COLO668 (cell line): ENCODE results near the gene SPATA24.
"Not testable (repeated sequence)": the region's sequence is repeated elsewhere in the genome, so short reads cannot be mapped to it uniquely, and the experiment has no call there.

Experiments
- DNase-seq: peaks from one replicate; lab custom pipeline; 2025; ENCODE audit not compliant: unreplicated experiment; lab: John Stamatoyannopoulos, UW

The SPATA24 gene

DNA sequence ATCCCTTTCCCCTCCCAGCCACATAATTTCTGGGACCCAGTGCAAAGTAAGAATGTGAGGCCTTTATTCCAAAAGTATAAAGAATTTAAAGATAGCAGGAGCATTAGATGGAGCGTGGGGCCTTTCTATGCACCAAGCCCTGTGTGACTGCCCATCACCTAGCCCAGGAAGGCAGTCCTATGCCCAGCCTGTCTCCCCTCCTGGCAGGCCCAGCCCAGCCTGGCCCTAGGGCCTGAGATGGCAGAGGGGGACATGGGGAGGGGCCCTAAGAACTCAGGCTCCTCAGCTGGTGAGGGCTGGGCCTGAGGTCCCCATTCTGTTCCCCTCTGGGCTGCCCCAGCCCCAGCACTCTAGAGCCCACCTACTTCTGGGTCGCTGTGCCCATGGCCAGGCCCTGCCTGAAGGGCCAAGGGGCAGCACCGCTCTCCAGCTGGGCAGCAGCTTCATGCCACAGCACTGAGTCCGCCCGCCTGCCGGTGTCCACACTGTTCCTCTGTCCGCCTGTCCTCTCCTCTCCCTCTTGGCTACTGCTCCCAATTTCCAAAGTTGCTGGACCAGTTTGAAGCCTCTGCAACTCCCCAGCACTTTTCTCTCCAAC is 19.8 kb downstream of the SPATA24 start:
- no peak for DNase-seq

DNA sequence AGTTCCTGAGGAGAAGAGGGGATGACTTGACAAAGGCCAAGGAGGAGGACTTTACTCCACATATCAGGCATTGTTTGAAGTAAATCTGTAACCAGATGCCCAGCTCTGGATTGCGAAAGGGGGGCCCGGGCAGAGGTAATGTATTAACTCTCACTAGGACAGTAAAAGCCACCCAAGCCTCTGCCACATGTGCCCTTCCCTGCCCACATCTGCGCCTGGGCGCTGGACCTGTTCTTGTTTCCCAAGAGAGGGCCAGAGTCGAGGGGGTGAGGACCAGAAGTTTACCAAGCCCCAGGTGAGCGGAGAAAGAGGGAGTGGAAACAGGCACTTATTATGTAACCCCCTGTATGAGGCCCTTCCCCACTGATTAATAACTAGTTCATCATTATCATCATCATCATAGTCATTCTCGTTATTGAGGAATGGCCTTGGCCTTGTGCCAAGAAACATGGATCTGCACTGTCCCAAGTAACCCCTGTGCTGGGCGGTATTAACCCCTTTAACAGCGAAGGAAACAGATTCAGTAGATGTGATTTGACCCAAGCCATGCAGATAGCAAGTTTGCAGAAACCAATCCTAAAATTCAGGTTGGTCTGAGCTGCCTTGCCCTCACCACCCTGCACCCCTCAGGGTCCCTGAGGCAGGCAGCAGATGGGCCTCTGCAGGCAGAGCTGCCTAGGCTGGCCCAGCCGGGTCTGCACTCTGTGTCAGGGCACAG is 20.5 kb downstream of the SPATA24 start, which contains the start of gene SLC23A1:
Gene SLC23A1 (minus strand): TSS at position 23 of the 718 bp plus-strand sequence. CDS start 44 bp downstream, outside the sequence.
- no peak for DNase-seq

DNA sequence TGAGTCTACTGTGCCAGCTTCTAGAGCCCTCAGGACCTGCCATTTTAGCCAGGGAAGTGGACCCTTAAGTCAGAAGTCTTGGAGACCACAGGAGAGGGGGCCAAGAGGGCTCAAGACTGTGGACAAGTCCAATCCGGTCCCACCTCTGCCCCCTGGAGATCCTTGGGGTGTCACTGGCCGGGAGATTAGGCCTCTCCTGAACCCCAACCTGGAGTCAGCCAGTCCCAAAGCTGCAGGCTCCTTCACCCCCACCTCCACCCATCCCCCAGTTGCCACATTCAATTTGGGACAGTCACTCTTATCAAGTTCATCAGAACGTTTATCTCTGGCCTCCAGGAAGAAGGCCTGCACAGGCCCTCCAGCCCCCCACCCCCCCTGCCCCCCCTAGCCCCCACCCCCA is 21.1 kb downstream of the SPATA24 start:
- DNase-seq: no peak

DNA sequence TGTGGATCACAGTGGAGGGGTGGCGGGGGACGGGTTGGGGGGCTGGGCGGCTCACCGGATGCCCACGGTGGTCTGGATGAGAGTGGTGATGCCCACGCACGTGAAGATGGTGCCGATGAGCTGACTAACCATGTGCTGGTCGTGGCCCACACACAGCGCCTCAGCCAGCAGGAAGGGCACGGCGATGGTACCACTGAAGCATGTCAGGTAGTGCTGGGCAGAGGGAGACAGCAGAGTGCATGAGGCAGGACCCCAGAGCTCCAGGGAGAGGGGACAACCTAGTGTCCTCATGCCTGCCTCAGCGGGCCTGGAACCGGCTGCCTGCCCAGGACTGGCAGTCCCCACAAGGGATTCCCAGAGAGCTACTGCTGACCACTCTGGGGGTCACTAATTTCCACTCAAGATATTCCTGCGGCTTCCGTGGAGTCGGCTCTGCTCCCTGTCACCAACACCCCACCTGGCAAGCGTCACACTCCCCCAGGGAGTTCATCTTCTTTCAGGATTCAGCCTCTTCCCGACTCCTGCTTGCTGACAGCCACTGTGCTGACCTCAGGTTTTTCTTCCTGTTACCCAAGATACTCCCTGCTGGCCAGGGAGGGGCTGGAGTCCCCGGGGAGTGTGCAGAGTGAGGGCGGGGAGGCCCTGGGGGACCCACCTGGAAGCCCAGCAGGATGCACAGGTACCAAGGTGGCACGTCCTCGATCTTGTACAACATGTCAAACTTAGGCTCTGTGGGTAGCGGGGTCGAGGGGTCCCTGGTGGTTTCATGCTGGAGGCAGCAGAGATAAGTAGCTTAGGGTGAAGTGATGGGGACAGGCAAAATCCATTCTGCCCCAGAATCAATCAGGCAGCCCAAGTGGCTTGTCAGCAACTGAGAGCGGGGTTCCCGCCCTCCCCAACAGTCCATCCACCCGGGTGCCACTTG is 21.8 kb downstream of the SPATA24 start:
- DNase-seq: no peak

DNA sequence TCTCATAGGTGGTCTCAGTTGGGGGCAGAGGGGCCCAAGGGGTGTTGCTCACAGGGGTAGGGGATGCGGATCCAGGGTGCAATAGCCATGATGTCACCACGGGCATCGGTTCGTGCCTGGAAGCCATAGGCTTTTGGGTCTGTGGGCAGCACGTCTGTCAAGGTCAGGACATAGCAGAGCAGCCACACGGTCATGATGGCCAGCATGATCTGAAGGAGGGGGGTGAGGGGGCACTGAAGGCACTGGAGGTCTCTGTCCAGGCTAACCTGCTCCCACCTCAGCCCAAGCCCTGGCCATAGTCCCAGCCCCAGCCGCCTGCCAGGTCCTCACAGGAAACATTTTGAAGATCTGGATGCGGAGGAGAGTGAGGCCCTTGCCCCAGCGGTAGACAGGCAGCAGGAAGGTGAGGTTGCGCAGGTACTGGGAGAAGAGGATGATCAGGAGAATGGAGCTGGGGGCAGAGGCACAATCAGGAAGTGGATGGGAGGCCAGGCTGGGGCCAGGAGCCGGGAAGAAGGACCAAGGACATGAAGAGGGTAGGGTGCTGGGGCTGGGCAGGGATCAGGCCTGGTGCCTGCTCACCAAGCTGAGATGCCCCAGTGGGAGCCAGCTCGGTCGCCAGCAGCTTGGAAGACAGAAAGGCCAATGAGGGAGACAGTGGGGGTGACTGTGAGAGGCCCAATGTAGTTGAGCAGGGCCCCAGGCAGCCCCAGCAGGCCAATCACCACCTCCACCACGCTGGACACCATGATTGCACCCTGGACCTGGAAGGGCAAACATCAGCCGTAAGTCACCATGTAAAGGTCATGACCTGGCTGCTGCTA is 24.1 kb downstream of the SPATA24 start:
- no peak for DNase-seq

DNA sequence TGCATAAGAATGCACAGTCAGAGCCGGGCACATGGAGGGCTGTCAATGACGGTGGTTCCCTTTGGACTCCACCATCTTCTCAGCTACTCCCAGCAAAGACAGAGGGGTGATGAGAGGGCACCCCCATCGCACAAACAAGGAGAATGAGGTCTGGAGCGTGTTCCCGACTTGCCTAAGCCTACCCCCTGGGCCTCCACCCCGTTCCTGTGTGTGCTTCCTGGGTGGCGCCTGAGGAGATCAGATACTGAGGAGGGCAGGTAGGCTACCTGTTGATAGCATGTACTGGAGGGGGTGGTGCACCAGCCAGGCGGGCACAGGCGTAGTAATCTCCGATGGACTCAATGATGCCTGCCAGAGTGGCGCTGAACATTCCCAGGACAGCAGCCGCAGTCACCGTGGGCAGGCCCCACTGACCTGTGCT is 24.9 kb downstream of the SPATA24 start:
- DNase-seq: no peak

DNA sequence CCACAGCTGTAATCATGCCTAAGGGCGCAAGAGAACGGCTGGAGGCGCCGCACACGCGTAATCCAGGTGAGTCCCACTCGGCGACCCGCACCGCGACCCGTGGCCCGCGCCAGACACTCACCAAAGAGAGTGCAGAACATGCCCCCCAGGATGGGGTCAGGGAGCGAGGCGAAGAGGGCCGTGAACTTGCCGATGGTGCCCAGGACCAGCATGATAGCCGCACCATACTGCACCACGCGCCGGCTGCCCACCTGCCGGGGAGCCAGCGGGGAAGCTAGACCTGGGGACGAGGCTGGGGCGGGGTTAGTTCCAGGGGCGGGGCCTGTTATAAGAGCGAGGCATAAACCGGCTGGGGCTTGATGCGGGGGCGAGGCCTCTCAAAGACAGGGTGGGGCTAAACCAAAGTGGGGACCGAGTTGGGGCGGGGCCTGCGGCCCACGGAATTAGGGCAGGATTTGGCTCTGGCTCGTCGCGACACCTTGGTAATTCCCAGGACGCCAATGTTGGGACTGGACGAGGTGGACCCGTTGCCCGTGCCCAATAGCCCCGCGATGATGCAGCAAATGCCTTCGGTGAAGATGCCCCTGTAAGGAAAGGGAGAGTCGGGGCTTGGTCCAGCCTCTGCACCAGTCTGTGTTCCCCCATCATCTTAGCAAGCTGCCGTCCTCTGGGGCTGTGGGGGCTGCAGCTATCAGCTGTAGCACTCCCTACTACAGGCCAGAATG is 25.6 kb downstream of the SPATA24 start:
- DNase-seq: no peak

DNA sequence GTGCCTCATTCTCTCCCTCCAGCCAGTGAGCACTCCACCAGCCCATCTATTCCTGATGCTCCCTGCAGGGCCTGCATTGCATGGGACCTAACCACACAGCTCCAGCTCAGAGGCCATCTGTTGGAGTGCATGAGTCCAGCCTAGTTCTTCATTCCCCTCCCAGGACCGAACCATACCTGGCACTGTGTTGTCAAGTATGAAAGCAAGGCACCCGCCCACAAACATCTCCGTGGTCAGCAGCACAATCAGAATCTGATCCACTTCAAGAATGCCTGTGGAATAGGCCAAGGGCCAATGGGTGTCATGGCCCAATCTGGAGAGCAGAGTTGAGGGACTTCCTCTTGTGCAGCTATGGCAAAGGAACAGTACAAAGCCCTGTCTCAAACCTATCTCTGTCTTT is 26.7 kb downstream of the SPATA24 start:
- DNase-seq: no peak

DNA sequence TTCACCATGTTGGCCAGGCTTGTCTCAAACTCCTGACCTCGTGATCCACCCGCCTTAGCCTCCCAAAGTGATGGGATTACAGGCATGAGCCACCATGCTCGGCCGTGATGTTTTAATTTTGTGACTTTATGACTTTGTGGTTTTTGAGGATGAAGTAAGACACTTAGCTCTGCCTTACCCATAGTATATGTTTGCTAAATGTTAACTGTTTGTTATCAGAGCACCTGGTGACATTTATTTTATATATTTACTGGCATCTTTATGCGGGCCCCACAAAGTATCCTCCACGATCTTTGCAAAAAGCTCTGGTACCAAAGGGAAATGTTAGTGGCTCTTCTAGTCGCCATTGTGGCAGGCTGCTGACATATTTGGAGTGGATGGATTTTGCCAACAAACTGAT is 27.5 kb downstream of the SPATA24 start:
- DNase-seq: no peak

DNA sequence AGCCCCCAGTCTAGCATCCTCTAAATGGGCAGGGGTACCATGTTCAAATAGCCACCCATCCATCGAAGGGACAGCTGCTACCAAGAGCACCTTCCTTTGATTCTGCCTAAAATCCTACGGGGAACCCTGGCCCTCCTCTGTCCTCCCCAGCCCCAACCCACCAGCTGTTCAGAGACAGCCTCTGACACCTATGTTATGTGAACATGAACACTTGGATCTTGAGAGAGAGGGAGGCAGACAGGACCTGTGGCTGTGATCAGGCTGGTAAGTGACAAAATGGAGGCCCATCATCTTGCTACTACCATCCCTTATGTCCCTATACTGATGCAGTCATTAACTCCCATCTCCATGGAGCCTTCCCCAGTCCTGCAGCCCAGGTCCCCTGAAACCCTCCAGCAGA is 29.0 kb downstream of the SPATA24 start:
- DNase-seq: no peak

DNA sequence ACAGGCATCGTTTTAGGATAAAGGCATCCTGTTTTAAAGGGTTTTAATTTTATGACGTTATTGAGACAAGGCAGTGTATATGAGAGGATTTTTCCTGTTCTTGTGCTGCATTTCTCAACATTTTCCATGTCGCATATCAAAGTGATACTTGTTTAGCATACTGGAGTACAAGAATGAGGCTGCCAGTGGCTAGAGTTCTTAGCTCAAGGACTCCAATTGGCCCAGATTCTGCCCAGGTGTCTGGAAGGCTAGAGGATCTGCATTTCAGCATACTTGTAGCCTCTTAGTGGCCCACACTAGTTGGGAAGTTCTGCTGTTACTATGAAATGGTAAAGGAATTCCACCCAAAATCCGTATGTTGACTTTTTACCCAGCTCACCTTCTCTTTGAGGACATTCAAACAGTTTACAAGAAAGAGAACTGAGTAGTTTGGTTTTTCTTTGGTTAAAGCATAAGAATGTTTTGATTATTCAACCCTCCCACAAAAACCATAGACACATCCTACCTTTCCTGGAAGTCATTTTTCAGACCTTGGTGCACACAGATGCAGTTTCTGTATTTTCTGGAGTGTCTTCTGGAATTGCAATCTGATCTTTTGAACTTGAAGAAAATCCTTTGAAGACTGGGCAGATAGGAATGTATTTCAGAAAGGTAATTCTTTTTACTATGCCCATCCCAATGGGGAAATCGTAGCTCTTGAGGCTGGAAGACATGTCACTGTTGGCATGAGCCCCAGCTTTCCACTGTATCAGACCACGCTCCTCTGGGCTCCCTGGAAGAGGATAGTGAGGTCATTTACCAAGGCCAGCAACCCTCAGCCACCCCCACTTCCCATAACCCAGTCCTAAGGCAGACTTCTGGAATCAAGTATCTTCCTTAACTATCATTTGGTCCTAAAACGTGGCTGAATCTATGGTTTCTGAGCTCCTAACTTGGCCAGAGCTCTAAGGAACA is 32.1 kb downstream of the SPATA24 start:
- DNase-seq: no peak

DNA sequence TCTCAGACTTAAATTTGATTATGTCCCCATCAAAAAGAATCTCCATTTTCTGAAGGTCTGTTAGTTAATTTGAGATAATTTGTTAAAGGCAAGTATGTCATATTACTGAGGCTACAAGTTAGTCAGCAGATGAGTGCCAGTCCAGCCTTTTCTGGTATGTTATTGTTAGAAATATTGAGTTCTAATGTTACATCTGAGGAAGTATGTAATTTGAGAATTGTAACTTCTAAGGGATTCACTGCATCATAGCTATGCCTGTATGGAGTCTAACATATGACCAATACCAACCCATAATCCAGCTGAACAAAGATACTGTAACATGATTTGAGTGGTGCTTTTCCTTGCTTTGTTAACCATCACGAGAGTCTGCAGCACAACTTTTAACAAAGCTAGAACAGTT is 34.7 kb downstream of the SPATA24 start:
- no peak for DNase-seq

DNA sequence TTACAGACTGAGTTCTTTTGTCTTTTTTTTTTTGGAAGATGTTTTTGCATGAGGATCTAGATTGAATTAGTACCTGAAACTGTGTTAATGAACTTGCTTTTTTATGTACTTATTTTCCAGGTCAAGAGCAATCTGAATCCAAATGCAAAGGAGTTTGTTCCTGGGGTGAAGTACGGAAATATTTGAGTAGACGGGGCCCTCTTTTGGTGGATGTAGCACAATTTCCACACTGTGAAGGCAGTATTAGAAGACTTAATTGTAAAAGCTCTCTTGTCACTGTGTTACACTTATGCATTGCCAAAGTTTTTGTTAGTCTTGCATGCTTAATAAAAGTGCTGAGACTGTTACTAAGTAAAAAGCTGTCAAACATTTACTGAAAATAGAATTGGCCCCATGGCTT is 35.3 kb downstream of the SPATA24 start:
- DNase-seq: no peak

DNA sequence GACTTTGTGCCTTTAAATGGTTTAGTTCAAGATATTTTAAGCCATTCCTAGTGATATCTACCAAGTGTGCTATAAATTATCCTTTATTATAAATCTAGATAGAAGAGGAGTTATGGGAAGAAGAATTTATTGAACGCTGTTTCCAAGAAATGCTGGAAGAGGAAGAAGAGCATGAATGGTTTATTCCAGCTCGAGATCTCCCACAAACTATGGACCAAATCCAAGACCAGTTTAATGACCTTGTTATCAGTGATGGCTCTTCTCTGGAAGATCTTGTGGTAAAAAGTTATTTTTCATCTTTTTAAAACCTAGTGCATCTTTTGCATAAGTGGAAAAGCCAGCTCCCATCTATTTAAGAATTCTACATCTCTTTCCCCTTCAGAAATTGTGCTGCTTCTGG is 39.4 kb downstream of the SPATA24 start:
- no peak for DNase-seq

DNA sequence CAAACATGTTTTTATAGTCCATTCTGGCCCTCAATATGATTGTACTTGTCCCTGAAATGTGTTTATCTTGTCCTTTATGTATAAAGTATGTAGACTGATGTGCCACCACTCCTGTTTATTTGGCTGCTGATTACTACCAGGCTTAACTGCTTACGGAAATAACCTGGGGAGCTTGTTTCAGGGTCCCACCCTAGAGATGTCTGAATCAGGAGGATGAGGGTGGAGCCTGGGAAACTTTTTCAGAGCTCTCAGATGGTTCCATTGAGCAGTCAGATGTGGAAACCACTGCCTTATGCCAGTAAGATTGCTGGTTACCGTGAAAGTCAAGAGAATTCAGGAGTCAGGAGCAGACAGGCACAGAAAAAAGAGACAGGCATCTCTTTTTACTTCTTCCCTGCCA is 40.0 kb downstream of the SPATA24 start:
- DNase-seq: no peak

DNA sequence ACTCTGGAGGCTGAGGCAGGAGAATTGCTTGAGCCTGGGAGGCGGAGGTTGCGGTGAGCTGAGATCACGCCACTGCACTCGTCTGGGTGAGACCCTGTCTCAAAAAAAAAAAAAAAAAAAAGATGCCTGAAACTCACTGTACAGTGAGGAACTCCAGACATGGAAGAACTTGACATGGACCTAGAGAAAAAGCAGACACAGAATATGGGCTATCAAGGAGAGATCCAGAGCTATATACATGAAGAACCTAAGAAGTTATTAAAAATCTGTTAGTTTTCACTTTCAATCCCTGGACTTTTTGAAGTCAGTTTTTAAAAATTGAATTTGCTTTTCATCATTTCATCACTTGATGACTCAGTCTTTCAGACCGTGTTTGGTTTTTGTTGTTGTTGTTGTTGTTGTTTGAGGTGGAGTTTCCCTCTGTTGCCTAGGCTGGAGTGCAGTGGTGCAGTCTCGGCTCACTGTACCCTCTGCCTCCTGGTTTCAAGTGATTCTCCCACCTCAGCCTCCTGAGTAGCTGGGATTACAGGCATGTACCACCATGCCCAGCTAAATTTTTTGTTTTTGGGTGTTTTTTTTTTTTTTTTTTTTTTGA is 42.0 kb downstream of the SPATA24 start:
- no peak for DNase-seq

DNA sequence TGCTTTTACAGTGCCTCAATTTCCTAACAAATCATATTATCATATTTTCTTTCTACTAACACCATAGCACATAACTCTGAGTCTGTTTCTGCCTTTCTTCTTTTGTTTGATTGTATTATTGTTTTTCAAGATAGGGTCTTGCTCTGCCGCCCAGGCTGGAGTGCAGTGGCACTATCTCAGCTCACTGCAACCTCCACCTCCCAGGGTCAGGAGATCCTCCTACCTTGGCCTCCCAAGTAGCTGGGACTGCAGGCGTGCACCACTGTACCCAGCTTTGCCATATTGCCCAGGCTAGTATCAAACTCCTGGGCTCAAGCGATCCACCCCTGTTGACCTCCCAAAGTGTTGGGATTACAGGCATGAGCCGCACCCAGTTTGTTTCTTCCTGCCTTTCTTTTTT is 43.5 kb downstream of the SPATA24 start:
- no peak for DNase-seq

DNA sequence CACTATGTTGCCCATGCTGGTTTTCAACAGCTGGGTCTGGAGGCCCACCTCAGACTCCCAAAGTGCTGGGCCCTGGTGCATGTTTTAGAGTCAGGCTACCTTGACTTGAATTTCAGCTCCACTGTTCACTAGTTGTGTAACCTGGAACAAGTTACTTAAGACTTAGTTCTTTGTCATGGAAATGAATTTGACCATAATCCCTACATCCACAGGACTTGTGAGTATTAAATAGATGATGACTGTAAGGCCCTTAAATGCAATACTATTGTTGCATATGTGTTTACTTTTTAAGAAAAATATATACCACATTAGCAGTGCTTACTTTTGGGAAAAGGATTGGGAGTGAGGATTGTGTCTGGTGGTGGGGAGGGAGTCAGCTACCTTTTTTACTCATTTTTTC is 45.8 kb downstream of the SPATA24 start:
- DNase-seq: no peak

DNA sequence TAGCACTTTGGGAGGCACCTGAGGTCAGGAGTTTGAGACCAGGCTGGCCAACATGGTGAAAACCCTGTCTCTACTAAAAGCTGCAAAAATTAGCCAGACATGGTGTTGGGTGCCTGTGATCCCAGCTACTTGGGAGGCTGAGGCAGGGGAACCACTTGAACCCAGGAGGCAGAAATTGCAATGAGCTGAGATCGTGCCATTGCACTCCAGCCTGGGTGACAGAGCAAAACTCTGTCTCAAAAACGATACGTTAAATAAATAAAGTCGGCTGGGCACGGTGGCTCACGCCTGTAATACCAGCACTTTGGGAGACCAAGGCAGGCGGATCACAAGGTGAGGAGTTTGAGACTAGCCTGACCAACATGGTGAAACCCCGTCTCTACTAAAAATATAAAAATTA is 48.0 kb downstream of the SPATA24 start:
- DNase-seq: not testable (repeated sequence)
